HepG2 (cell line): ENCODE data around the gene ATRN. TPM values are rescaled to one million over a fixed set of nuclear protein-coding genes. Genes with fewer than 3 reads are reported as not detected.
A peak's percentile ranks its signal among the peaks of the same experiment; 100 is the strongest.

ENCODE experiments used
- ATAC-seq: fragments of 200-7000 bp; cut with Tn5 transposase; 3 replicates; pipeline ENCODE4 v1.9.1; 2020; ENCODE audit warnings: mild to moderate bottlenecking, moderate library complexity
- BruUV-seq: library from RNA; stranded (reverse); fragments of 400-500 nt; replicated peaks from 2 replicates; lab custom pipeline; 2021; lab: Mats Ljungman, UMichigan
- CTCF ChIA-PET: fragments of 300-600 bp; formaldehyde crosslinking; extraction: SDS; loops from one replicate; lab custom pipeline; 2021; ENCODE audit warnings: low total read pairs, inconsistent platforms, low intra/inter-chr PET ratio; lab: Yijun Ruan, JAX
- POLR2A ChIA-PET: fragments of 350-600 bp; sonication (Branson Sonifier 250); formaldehyde crosslinking; loops from one replicate; lab custom pipeline; 2020; ENCODE audit warnings: antibody characterized with exemption, inconsistent platforms; lab: Yijun Ruan, JAX
- DNase-seq: peaks from one replicate; pipeline ENCODE4 v3.0.0-alpha.2; 2015; ENCODE audit warnings: low spot score
- FAIRE-seq: peaks from 3 replicates; lab custom pipeline; 2011; peaks lifted over from hg19 to GRCh38; lab: Jason Lieb, UNC
- H2AFZ ChIP-seq: one replicate; pipeline ENCODE4 v1.6.1; 2011; ENCODE audit warnings: low read length, inconsistent platforms
- H3K27ac ChIP-seq: fragments of 300-600 bp; 3 replicates; pipeline ENCODE4 v1.8.0; 2011; ENCODE audit warnings: mixed run types, mild to moderate bottlenecking, mixed read lengths, low read length, inconsistent platforms; ENCODE audit not compliant: insufficient read depth; ENCODE audit errors: extremely low read length
- H3K27me3 ChIP-seq, 2 experiments: fragments of 200-600 bp in 1 of 2; 2 replicates in 1 of 2; 3 replicates in 1 of 2; pipeline versions ENCODE4 v1.6.0 to v1.8.0; 2011; ENCODE audit warnings: low read length in 2 of 2, mild to moderate bottlenecking in 2 of 2, moderate library complexity in 2 of 2, inconsistent platforms in 1 of 2; ENCODE audit not compliant: insufficient read depth in 2 of 2, control insufficient read depth in 1 of 2
- H3K36me3 ChIP-seq, 2 experiments: fragments of 200-600 bp in 1 of 2; replicated peaks in 1 of 2; 2 replicates in 1 of 2; 3 replicates in 1 of 2; pipeline versions ENCODE4 v1.5.1 to v1.8.0; 2011; ENCODE audit warnings: low read length in 2 of 2, inconsistent platforms in 1 of 2; ENCODE audit not compliant: insufficient read depth in 2 of 2, control insufficient read depth in 1 of 2
- H3K4me1 ChIP-seq: 2 replicates; pipeline ENCODE4 v1.5.1; 2012; ENCODE audit warnings: low read length, inconsistent platforms; ENCODE audit not compliant: insufficient read depth
- H3K4me2 ChIP-seq: 2 replicates; pipeline ENCODE4 v1.6.0; 2011; ENCODE audit warnings: low read depth, low read length, inconsistent platforms
- H3K4me3 ChIP-seq, 3 experiments: fragments of 200-600 bp in 1 of 3; sonication (generic), shearing (Covaris generic) in 1 of 3; replicated peaks in 1 of 3; 2 replicates each; pipeline ENCODE4 v1.5.1; 2011 to 2016; ENCODE audit warnings: low read length in 3 of 3, inconsistent platforms in 2 of 3, low read depth in 2 of 3, mild to moderate bottlenecking in 2 of 3, control low read depth in 1 of 3, mixed read lengths in 1 of 3; ENCODE audit not compliant: insufficient read depth in 1 of 3
- H3K79me2 ChIP-seq: one replicate; pipeline ENCODE4 v1.6.1; 2011; ENCODE audit warnings: low read length, inconsistent platforms; ENCODE audit not compliant: insufficient read depth
- H3K9ac ChIP-seq: 2 replicates; pipeline ENCODE4 v1.6.0; 2011; ENCODE audit warnings: mild to moderate bottlenecking, low read depth, low read length, inconsistent platforms; ENCODE audit not compliant: insufficient read depth
- H3K9me3 ChIP-seq: 2 replicates; pipeline ENCODE4 v1.5.1; 2012; ENCODE audit warnings: mild to moderate bottlenecking, low read length
- H4K20me1 ChIP-seq: 2 replicates; pipeline ENCODE4 v1.6.0; 2011; ENCODE audit warnings: inconsistent platforms, mild to moderate bottlenecking, low read length, moderate library complexity; ENCODE audit not compliant: insufficient read depth
- CREM ChIP-seq, 2 experiments: sonication (generic) in 1 of 2; formaldehyde crosslinking in 1 of 2; IDR thresholded peaks; 2 replicates each; pipeline versions ENCODE4 v1.4.0 to v1.6.1; 2016 to 2020; ENCODE audit warnings: antibody characterized with exemption in 1 of 2, mild to moderate bottlenecking in 1 of 2, missing genetic modification reagents in 1 of 2
- KLF13 ChIP-seq: sonication (generic); formaldehyde crosslinking; IDR thresholded peaks from 2 replicates; pipeline ENCODE4 v1.4.0; 2020; ENCODE audit warnings: mild to moderate bottlenecking, missing genetic modification reagents
- KLF16 ChIP-seq, 2 experiments: sonication (generic) in 1 of 2; formaldehyde crosslinking in 1 of 2; IDR thresholded peaks; 2 replicates each; pipeline versions ENCODE4 v1.6.1 to v1.8.0; 2016 to 2023; ENCODE audit warnings: missing genetic modification reagents in 2 of 2, missing compliant biosample characterization in 1 of 2
- MAF1 ChIP-seq: sonication (generic); formaldehyde crosslinking; IDR thresholded peaks from 2 replicates; pipeline ENCODE4 v1.5.0; 2020; ENCODE audit warnings: missing genetic modification reagents, borderline replicate concordance
- MEIS1 ChIP-seq: sonication (generic); formaldehyde crosslinking; IDR thresholded peaks from 2 replicates; pipeline ENCODE4 v1.9.0; 2021; ENCODE audit warnings: mild to moderate bottlenecking, missing genetic modification reagents, moderate library complexity, borderline replicate concordance
- NBN ChIP-seq: fragments of 450-650 bp; conservative IDR thresholded peaks from 2 replicates; pipeline ENCODE4 v1.6.1; 2017
- NCOA2 ChIP-seq: sonication (generic); formaldehyde crosslinking; IDR thresholded peaks from 2 replicates; pipeline ENCODE4 v1.8.0; 2022; ENCODE audit warnings: inconsistent platforms
- NPAS2 ChIP-seq: sonication (generic); formaldehyde crosslinking; IDR thresholded peaks from 2 replicates; pipeline ENCODE4 v1.8.0; 2022; ENCODE audit warnings: mild to moderate bottlenecking, missing genetic modification reagents, borderline replicate concordance
- RARA ChIP-seq: IDR thresholded peaks from 2 replicates; pipeline ENCODE4 v1.6.1; 2016; ENCODE audit warnings: missing genetic modification reagents, missing compliant biosample characterization
- SIN3B ChIP-seq: fragments of 150-350 bp; IDR thresholded peaks from 2 replicates; pipeline ENCODE4 v1.6.1; 2014; ENCODE audit warnings: low read length
- ZFP82 ChIP-seq: sonication (generic); formaldehyde crosslinking; IDR thresholded peaks from 2 replicates; pipeline ENCODE4 v1.5.1; 2020; ENCODE audit warnings: mild to moderate bottlenecking, missing genetic modification reagents, borderline replicate concordance
- ZNF263 ChIP-seq: sonication (generic); formaldehyde crosslinking; IDR thresholded peaks from 2 replicates; pipeline ENCODE4 v1.4.0; 2020; ENCODE audit warnings: missing genetic modification reagents
- ZNF30 ChIP-seq: sonication (generic); formaldehyde crosslinking; IDR thresholded peaks from 2 replicates; pipeline ENCODE4 v1.5.0; 2020; ENCODE audit warnings: mild to moderate bottlenecking, missing genetic modification reagents
- ZNF317 ChIP-seq: sonication (generic); formaldehyde crosslinking; IDR thresholded peaks from 2 replicates; pipeline ENCODE4 v1.5.0; 2020; ENCODE audit warnings: mild to moderate bottlenecking, missing genetic modification reagents
- ZNF326 ChIP-seq: sonication (generic); formaldehyde crosslinking; IDR thresholded peaks from 2 replicates; pipeline ENCODE4 v1.4.0; 2020; ENCODE audit warnings: missing genetic modification reagents, borderline replicate concordance
- ZNF775 ChIP-seq: sonication (generic); formaldehyde crosslinking; IDR thresholded peaks from 2 replicates; pipeline ENCODE4 v1.4.0; 2020; ENCODE audit warnings: missing genetic modification reagents, mild to moderate bottlenecking, moderate library complexity, borderline replicate concordance
- ZSCAN22 ChIP-seq: sonication (generic); formaldehyde crosslinking; IDR thresholded peaks from 2 replicates; pipeline ENCODE4 v1.4.0; 2020; ENCODE audit warnings: mild to moderate bottlenecking, missing genetic modification reagents
- WGBS: methylation state at CpG from one replicate; pipeline ENCODE4 v1.1.6; 2017; ENCODE audit warnings: low lambda C conversion rate; 5-methylcytosine and 5-hydroxymethylcytosine counted together
- in situ Hi-C: cut with HindIII; loops from 2 replicates; pipeline ENCODE4 v1.10.0; 2017; ENCODE audit warnings: low pct_unique_long_range_greater_than_20kb; ENCODE audit not compliant: extremely low pct_ligation_motif_present
- intact Hi-C: fragments of 100-400 bp; cut with micrococcal nuclease; formaldehyde crosslinking; loops from one replicate; pipeline ENCODE4 v1.10.0; 2022; ENCODE audit not compliant: unreplicated experiment
- polyA plus RNA-seq, 8 experiments: library from polyadenylated mRNA; depleted of rRNA in 3 of 8; stranded (reverse) in 7 of 8; unstranded in 1 of 8; fragments of >200 nt; fragmentation: Illumina TruSeq in 4 of 8; extraction: Trizol in 4 of 8; gene quantifications; 2 replicates each; pipeline versions ENCODE4 v1.2.1 to v1.2.3, GENCODE V29; 2011 to 2016; ENCODE audit warnings: low read depth in 4 of 8, missing spikeins in 1 of 8, mixed read lengths in 1 of 8; ENCODE audit not compliant: insufficient read depth in 1 of 8
- total RNA-seq, 5 experiments: library from RNA; depleted of rRNA; stranded (reverse); fragments of >200 nt; fragmentation: Illumina TruSeq; extraction: Trizol; gene quantifications; 2 replicates each; pipeline ENCODE4 v1.2.3, GENCODE V29; 2016; ENCODE audit warnings: low read depth in 1 of 5
- TF ChIP-seq, protein P1 (sequence below): sonication (generic); formaldehyde crosslinking; IDR thresholded peaks from 2 replicates; pipeline ENCODE4 v1.5.0; 2020; ENCODE audit warnings: mild to moderate bottlenecking, missing genetic modification reagents

The ATRN gene
- total and polyA plus RNA-seq, 2 of the 13 experiments (the other 11 are each of a cell fraction or from before 2014, with no cell fraction given) = 44.2 to 81.1 TPM

DNA sequence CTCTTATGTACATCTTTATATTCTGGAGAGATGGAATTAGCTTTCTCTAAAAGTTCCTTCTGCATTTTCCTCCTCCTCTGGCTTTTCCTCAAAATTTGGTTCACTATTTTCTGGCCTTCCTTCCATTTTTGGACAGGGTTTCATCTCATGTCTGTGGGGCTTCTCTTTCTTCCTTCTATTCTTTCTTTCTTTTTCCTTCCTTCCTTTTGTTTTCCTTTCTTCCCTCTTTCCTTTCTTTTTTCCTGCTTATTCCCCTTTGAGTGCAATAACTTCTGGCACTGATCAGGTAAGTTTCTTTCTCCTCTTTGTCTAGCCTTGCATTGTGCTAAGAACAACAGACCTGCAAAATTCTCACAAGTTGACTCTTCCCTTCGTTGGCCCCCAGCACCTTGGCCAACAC, 5.5 kb upstream of the ATRN start:
- no TSS peak for BruUV-seq
- FAIRE-seq = no peak

DNA sequence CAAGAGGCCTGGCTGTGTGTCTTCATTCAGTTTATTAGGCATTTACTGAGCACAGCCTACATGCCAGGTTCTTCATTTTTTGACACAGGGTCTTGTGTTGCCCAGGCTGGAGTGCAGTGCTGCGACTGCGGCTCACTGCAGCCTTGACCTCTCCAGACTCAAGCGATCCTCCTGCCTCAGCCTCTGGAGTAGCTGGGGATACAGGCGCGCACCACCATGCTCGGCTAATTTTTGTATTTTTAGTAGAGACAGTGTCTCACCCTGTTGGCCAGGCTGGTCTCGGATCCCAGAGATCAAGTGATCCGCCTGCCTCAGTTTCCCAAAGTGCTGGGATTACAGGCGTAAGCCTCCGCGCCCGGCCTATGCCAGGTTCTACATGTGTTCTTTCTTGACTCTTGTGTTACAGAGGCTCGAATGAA, 601 bp upstream of the ATRN start:
- DNase-seq (no peak), ATAC-seq (no peak), FAIRE-seq (no peak)
- peaks cover 39% of the 10 kb centered on the region for H3K79me2 ChIP-seq
- intact Hi-C loops = loop anchor here (2.0 to 5.0 kb wide), 3 partner anchors 42 to 87 kb away; no protein-coding TSS in a partner anchor
- in situ Hi-C loops = no loop called here
- H3K9me3 ChIP-seq = no peaks in the 10 kb centered on the region
- no peaks in the 10 kb centered on the region; a peak in 1 of 5 replicates for H3K36me3 ChIP-seq
- H4K20me1 ChIP-seq = peaks cover 18% of the 10 kb centered on the region
- TSS peak; percentile 96 for BruUV-seq
- peaks cover 0 to 4% of the 10 kb centered on the region in 2 experiments; a peak in 2 of 5 replicates for H3K27me3 ChIP-seq
- ChIA-PET CTCF (no interaction called here), POLR2A (interaction anchor here (0.6 to 4.7 kb wide), 22 partner anchors 10 to 260 kb away, joined by 3 to 40 read pairs (median 4); partner anchors contain the start of gene DNAAF9)
- peak overlapping the region; percentile 65 for H3K27ac ChIP-seq
- H3K4me3 ChIP-seq = peak overlapping the region; percentile 79 to 99 (median 82)
- H3K4me2 ChIP-seq = peak overlapping the region; percentile 94
- WGBS = 57% methylated on average over 13 of the region's 13 CpGs
- H2AFZ ChIP-seq = no peak overlapping the region
- H3K9ac ChIP-seq = peak overlapping the region; percentile 84
- H3K4me1 ChIP-seq = peaks cover 37% of the 10 kb centered on the region
- peak; percentile 20; the same call in 1 of the 2 replicates for TF ChIP-seq ZNF775 (CRISPR knock-in tag)
- TF ChIP-seq, protein P1, sequence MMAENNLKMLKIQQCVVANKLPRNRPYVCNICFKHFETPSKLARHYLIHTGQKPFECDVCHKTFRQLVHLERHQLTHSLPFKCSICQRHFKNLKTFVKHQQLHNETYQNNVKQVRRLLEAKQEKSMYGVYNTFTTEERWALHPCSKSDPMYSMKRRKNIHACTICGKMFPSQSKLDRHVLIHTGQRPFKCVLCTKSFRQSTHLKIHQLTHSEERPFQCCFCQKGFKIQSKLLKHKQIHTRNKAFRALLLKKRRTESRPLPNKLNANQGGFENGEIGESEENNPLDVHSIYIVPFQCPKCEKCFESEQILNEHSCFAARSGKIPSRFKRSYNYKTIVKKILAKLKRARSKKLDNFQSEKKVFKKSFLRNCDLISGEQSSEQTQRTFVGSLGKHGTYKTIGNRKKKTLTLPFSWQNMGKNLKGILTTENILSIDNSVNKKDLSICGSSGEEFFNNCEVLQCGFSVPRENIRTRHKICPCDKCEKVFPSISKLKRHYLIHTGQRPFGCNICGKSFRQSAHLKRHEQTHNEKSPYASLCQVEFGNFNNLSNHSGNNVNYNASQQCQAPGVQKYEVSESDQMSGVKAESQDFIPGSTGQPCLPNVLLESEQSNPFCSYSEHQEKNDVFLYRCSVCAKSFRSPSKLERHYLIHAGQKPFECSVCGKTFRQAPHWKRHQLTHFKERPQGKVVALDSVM (CRISPR knock-in tag) = peak; percentile 92
- TF ChIP-seq ZNF30 (CRISPR knock-in tag) = 0 out of 2 replicates have a peak, but pooled peaks have one; percentile 15
- no peak for TF ChIP-seq KLF13
- TF ChIP-seq ZNF326 (CRISPR knock-in tag) = no peak
- TF ChIP-seq ZSCAN22 (CRISPR knock-in tag) = no peak
- no peak for TF ChIP-seq MAF1 (CRISPR knock-in tag)
- TF ChIP-seq ZFP82 (CRISPR knock-in tag) = 0 out of 2 replicates have a peak, but pooled peaks have one; percentile 6
- no peak for TF ChIP-seq KLF16 (CRISPR knock-in tag; IDR thresholded peaks at IDR 0.05)
- TF ChIP-seq ZNF317 (CRISPR knock-in tag) = 0 out of 2 replicates have a peak, but pooled peaks have one; percentile 7
- no peak for TF ChIP-seq SIN3B
- TF ChIP-seq MEIS1 (CRISPR knock-in tag) = 0 out of 2 replicates have a peak, but pooled peaks have one; percentile 6
- TF ChIP-seq CREM (IDR thresholded peaks at IDR 0.05) = peak; percentile 55; the same call in 1 of the 2 replicates
- TF ChIP-seq CREM (CRISPR knock-in tag; IDR thresholded peaks at IDR 0.05) = no peak
- no peak for TF ChIP-seq RARA
- TF ChIP-seq ZNF263 (CRISPR knock-in tag) = no peak
- TF ChIP-seq NPAS2 (CRISPR knock-in tag) = 0 out of 2 replicates have a peak, but pooled peaks have one; percentile 85

More for the DNA sequence above, 5.5 kb upstream of the ATRN start:
- Histone ChIP-seq H3K79me2 (no peaks in the 10 kb centered on the region), H3K4me3 (no peak overlapping the region), H3K4me1 (peaks cover 35% of the 10 kb centered on the region), H3K27ac (no peak overlapping the region), H3K4me2 (no peak overlapping the region), H3K27me3 (no peaks in the 10 kb centered on the region; a peak in 1 of 5 replicates)
- in situ Hi-C loops = no loop called here
- WGBS = 0% methylated on average over 1 of the region's 1 CpG
- CTCF ChIA-PET = no interaction called here
- POLR2A ChIA-PET = no interaction called here
- TF ChIP-seq NBN = peak; percentile 55; the same call in 1 of the 2 replicates
- no peak for TF ChIP-seq NCOA2
- TF ChIP-seq, all 625 proteins: peak for 1
- Histone ChIP-seq H3K36me3 (no peaks in the 10 kb centered on the region), H3K9ac (no peak overlapping the region), H4K20me1 (no peaks in the 10 kb centered on the region), H3K9me3 (no peaks in the 10 kb centered on the region), H2AFZ (no peak overlapping the region)
- intact Hi-C loops = no loop called here
- no peak for DNase-seq
- no peak for ATAC-seq
